Neural progenitor cell (in vitro differentiated cells): Measurements from ENCODE around the gene CPN2. TPM values are rescaled to one million over a fixed set of nuclear protein-coding genes. Genes with fewer than 3 reads are reported as not detected.

Experiments
- DNase-seq: peaks from one replicate; pipeline ENCODE4 v3.0.0-alpha.2; 2016; ENCODE audit warnings: low spot score
- H2AFZ ChIP-seq: fragments of 200-600 bp; sonication (generic); replicated peaks from 2 replicates; pipeline ENCODE4 v1.6.1; 2016; ENCODE audit warnings: antibody characterized with exemption
- H3F3A ChIP-seq: fragments of 200-600 bp; sonication (generic); 2 replicates; pipeline ENCODE4 v1.6.1; 2016; ENCODE audit warnings: antibody characterized with exemption, low read depth
- H3K27ac ChIP-seq: fragments of 200-600 bp; sonication (generic); 2 replicates; pipeline ENCODE4 v1.5.1; 2016; ENCODE audit warnings: mild to moderate bottlenecking
- H3K27me3 ChIP-seq: fragments of 200-600 bp; sonication (generic); 2 replicates; pipeline ENCODE4 v1.6.1; 2016; ENCODE audit warnings: mild to moderate bottlenecking, moderate library complexity
- H3K36me3 ChIP-seq: fragments of 200-600 bp; sonication (generic); 2 replicates; pipeline ENCODE4 v1.5.1; 2016
- H3K4me1 ChIP-seq: fragments of 200-600 bp; sonication (generic); 2 replicates; pipeline ENCODE4 v1.6.1; 2016; ENCODE audit warnings: mixed run types
- H3K4me2 ChIP-seq: fragments of 200-600 bp; sonication (generic); 2 replicates; pipeline ENCODE4 v1.6.1; 2016
- H3K4me3 ChIP-seq: fragments of 200-600 bp; sonication (generic); 2 replicates; pipeline ENCODE4 v1.5.1; 2016
- H3K79me2 ChIP-seq: fragments of 200-600 bp; sonication (generic); 2 replicates; pipeline ENCODE4 v1.6.1; 2016; ENCODE audit warnings: low read depth
- H3K9ac ChIP-seq: fragments of 200-600 bp; sonication (generic); 2 replicates; pipeline ENCODE4 v1.6.1; 2016
- H3K9me3 ChIP-seq: fragments of 200-600 bp; sonication (generic); 2 replicates; pipeline ENCODE4 v1.5.1; 2016; ENCODE audit warnings: low read depth
- H4K20me1 ChIP-seq: fragments of 200-600 bp; sonication (generic); 2 replicates; pipeline ENCODE4 v1.6.1; 2016; ENCODE audit warnings: low read depth
- H3K27ac Mint-ChIP-seq: 3 replicates; pipeline ENCODE4 v1.8.0; 2021; ENCODE audit warnings: mixed read lengths
- H3K27me3 Mint-ChIP-seq: 2 replicates; pipeline ENCODE4 v1.8.0; 2022; ENCODE audit warnings: low read depth, mild to moderate bottlenecking, inconsistent platforms, moderate library complexity, mixed read lengths; ENCODE audit not compliant: insufficient read depth
- H3K36me3 Mint-ChIP-seq: 3 replicates; pipeline ENCODE4 v1.8.0; 2021; ENCODE audit warnings: mixed read lengths
- H3K4me1 Mint-ChIP-seq: 3 replicates; pipeline ENCODE4 v1.8.0; 2021; ENCODE audit warnings: mixed read lengths
- H3K4me3 Mint-ChIP-seq: 3 replicates; pipeline ENCODE4 v1.8.0; 2021; ENCODE audit warnings: mild to moderate bottlenecking, moderate library complexity, mixed read lengths
- H3K9me3 Mint-ChIP-seq: 3 replicates; pipeline ENCODE4 v1.8.0; 2020; ENCODE audit warnings: mixed read lengths
- EZH2 ChIP-seq: fragments of 200-600 bp; sonication (generic); IDR thresholded peaks from 2 replicates; pipeline ENCODE4 v1.6.1; 2017; ENCODE audit warnings: antibody characterized with exemption, mild to moderate bottlenecking, moderate library complexity
- EZH2phosphoT487 ChIP-seq: fragments of 200-600 bp; sonication (generic); IDR thresholded peaks from 2 replicates; pipeline ENCODE4 v1.6.1; 2017; ENCODE audit warnings: antibody characterized with exemption
- total RNA-seq: library from RNA; depleted of rRNA; stranded (reverse); fragments of >200 nt; gene quantifications from 2 replicates; pipeline ENCODE4 v1.2.3, GENCODE V29; 2015; ENCODE audit warnings: low replicate concordance
- TF ChIP-seq, protein P1 (sequence below): fragments of 200-600 bp; sonication (generic); IDR thresholded peaks from 2 replicates; pipeline ENCODE4 v1.5.1; 2017; ENCODE audit warnings: antibody characterized with exemption, mild to moderate bottlenecking

Gene CPN2
- total RNA-seq, 1 donor from 2014 or later = not detected

DNA sequence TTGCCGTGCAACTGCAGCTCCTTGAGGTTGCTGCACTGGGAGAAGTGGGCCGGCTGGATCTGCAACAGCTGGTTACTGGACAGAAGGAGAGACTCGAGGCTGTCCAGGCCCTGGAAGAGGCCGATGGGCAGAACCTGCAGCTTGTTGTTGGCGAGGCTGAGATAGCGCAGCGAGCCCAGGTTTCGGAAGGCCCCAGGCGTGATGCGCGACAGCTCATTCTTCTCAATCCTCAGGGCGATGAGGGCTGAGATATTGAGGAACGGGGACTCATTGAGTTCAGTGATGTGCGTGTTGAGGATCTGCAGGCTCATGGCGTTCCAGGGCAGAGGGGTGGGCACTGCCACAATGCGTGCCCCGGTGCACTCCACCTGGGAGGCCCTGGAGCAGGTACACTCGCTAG lies 9.4 kb upstream of the CPN2 start:
- Histone ChIP-seq H4K20me1 (no peaks in the 10 kb centered on the region), H3K27ac (no peak overlapping the region), H3F3A (peaks cover 3% of the 10 kb centered on the region), H3K27me3 (no peaks in the 10 kb centered on the region), H3K36me3 (no peaks in the 10 kb centered on the region), H3K9me3 (no peaks in the 10 kb centered on the region), H3K4me1 (peaks cover 13% of the 10 kb centered on the region), H3K4me2 (no peak overlapping the region), H3K4me3 (no peak overlapping the region), H2AFZ (no peak overlapping the region), H3K79me2 (no peaks in the 10 kb centered on the region), H3K9ac (no peak overlapping the region)
- H3K27ac Mint-ChIP-seq = no peak overlapping the region
- peaks cover 5% of the 10 kb centered on the region for H3K4me1 Mint-ChIP-seq
- no peak overlapping the region for H3K4me3 Mint-ChIP-seq
- no peak for TF ChIP-seq EZH2phosphoT487
- TF ChIP-seq EZH2 = no peak
- TF ChIP-seq, protein P1, sequence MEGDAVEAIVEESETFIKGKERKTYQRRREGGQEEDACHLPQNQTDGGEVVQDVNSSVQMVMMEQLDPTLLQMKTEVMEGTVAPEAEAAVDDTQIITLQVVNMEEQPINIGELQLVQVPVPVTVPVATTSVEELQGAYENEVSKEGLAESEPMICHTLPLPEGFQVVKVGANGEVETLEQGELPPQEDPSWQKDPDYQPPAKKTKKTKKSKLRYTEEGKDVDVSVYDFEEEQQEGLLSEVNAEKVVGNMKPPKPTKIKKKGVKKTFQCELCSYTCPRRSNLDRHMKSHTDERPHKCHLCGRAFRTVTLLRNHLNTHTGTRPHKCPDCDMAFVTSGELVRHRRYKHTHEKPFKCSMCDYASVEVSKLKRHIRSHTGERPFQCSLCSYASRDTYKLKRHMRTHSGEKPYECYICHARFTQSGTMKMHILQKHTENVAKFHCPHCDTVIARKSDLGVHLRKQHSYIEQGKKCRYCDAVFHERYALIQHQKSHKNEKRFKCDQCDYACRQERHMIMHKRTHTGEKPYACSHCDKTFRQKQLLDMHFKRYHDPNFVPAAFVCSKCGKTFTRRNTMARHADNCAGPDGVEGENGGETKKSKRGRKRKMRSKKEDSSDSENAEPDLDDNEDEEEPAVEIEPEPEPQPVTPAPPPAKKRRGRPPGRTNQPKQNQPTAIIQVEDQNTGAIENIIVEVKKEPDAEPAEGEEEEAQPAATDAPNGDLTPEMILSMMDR = no peak
- H3K9me3 Mint-ChIP-seq = peaks cover 4% of the 10 kb centered on the region
- no peak for DNase-seq
- no peaks in the 10 kb centered on the region for H3K36me3 Mint-ChIP-seq
- H3K27me3 Mint-ChIP-seq = peaks cover 2% of the 10 kb centered on the region

DNA sequence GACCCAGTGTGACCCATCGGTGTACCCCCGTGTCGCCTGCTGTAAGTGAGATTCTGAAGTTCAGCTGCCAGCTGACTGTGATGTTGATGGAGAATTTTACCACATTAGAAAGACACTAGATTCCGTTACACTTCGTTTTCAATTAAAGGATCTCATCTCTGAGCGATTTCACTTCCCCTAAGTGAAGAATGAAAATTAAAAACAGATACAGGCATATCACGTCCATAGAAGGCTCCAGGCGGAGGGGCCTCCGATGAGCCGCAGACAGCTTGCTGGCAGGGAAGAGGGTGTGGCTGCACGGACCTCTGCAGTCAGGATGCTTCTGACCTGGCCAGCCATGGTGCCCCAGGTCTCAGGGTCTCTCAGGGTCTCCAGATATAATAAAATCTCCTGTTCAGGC lies 6.6 kb upstream of the CPN2 start:
- H3K4me3 Mint-ChIP-seq = no peak overlapping the region

DNA sequence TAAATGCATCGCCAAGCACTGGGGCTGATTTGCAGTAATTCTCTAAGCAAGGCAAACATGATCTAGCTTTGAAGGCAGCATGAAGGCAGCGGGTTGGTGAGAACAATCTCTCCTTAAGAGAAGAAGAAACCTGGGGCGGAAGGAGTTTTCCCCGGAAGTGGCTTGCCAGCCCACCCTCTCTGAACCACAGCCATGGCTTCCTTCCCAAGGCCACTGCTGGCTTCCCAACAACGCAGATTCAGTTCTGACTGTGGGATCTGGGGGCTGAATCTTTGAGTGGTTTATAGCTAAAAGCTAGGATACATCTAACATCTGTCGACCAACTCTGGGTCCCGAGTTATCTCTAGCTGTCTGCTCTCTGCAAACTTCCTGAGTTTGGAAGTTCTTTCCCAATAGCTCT lies 4.3 kb upstream of the CPN2 start:
- Mint-ChIP-seq H3K4me1 (peaks cover 2% of the 10 kb centered on the region), H3K27ac (no peak overlapping the region), H3K9me3 (peaks cover 4% of the 10 kb centered on the region), H3K4me3 (no peak overlapping the region), H3K27me3 (peaks cover 9% of the 10 kb centered on the region), H3K36me3 (no peaks in the 10 kb centered on the region)
- DNase-seq = no peak
- peaks cover 14% of the 10 kb centered on the region for H3K4me1 ChIP-seq
- H3K9me3 ChIP-seq = no peaks in the 10 kb centered on the region
- H3K79me2 ChIP-seq = no peaks in the 10 kb centered on the region
- H3F3A ChIP-seq = peaks cover 10% of the 10 kb centered on the region
- no peaks in the 10 kb centered on the region for H3K27me3 ChIP-seq
- TF ChIP-seq, protein P1 = no peak
- TF ChIP-seq EZH2phosphoT487 = no peak
- TF ChIP-seq EZH2 = no peak
- H3K36me3 ChIP-seq = no peaks in the 10 kb centered on the region
- H3K4me3 ChIP-seq = no peak overlapping the region
- no peak overlapping the region for H3K27ac ChIP-seq
- no peaks in the 10 kb centered on the region for H4K20me1 ChIP-seq
- no peak overlapping the region for H3K4me2 ChIP-seq
- no peak overlapping the region for H3K9ac ChIP-seq
- H2AFZ ChIP-seq = no peak overlapping the region

More for the DNA sequence above, 6.6 kb upstream of the CPN2 start:
- Mint-ChIP-seq H3K36me3 (no peaks in the 10 kb centered on the region), H3K27ac (no peak overlapping the region), H3K9me3 (peaks cover 4% of the 10 kb centered on the region), H3K4me1 (no peaks in the 10 kb centered on the region), H3K27me3 (peaks cover 7% of the 10 kb centered on the region)
- H3K36me3 ChIP-seq = no peaks in the 10 kb centered on the region
- H3K27ac ChIP-seq = no peak overlapping the region
- no peaks in the 10 kb centered on the region for H3K79me2 ChIP-seq
- H3K4me2 ChIP-seq = no peak overlapping the region
- no peaks in the 10 kb centered on the region for H3K27me3 ChIP-seq
- TF ChIP-seq EZH2phosphoT487 (no peak), EZH2 (no peak)
- TF ChIP-seq, protein P1 = no peak
- H4K20me1 ChIP-seq = no peaks in the 10 kb centered on the region
- H3K9ac ChIP-seq = no peak overlapping the region
- H3K4me3 ChIP-seq = no peak overlapping the region
- peaks cover 3% of the 10 kb centered on the region for H3F3A ChIP-seq
- H3K4me1 ChIP-seq = peaks cover 8% of the 10 kb centered on the region
- H3K9me3 ChIP-seq = no peaks in the 10 kb centered on the region
- H2AFZ ChIP-seq = no peak overlapping the region
- DNase-seq = no peak
